Measurements from ENCODE around the gene R3HCC1L. TPM values are rescaled to one million over a fixed set of nuclear protein-coding genes. Genes with fewer than 3 reads are reported as not detected.

Gene R3HCC1L
- total and polyA plus RNA-seq, 2 of the 4 experiments (the other 2 are of a cell fraction): 8.3 to 14.7 TPM

GRCh38 chr10:98096316-98096715, 38.1 kb upstream of the R3HCC1L start:
- DNase-seq (no peak), ATAC-seq (ENCODE audit: low read depth) (no peak)
- H4K91ac ChIP-seq (ENCODE audit: insufficient read depth, low read depth, low read length): no peak overlapping the region
- H2AK5ac ChIP-seq (ENCODE audit: low read depth, low read length): no peak overlapping the region
- CTCF ChIA-PET: no interaction called here
- no peak overlapping the region for H3K18ac ChIP-seq (ENCODE audit: low read depth, low read length)
- no peak overlapping the region for H3K4ac ChIP-seq (ENCODE audit: low read depth, low read length)
- no TSS peak for BruUV-seq (replicated peaks)
- in situ Hi-C loops (cut with MboI; ENCODE audit: low sequenced_read_pairs) (no loop called here), dilution Hi-C loops (cut with HindIII; ENCODE audit: low sequenced_read_pairs, unreplicated experiment) (no loop called here), intact Hi-C loops (cut with micrococcal nuclease) (no loop called here)
- TF ChIP-seq MXI1 (IDR thresholded peaks at IDR 0.05; ENCODE audit: borderline replicate concordance, low read depth, low read length) (no peak), FOS (IDR thresholded peaks at IDR 0.05; ENCODE audit: low read depth, low read length) (no peak), MAZ (IDR thresholded peaks at IDR 0.05; ENCODE audit: borderline replicate concordance, low read depth, low read length) (no peak), RFX5 (IDR thresholded peaks at IDR 0.05; ENCODE audit: low read depth, low read length) (no peak), ELK1 (IDR thresholded peaks at IDR 0.05; ENCODE audit: borderline replicate concordance, low read depth, low read length) (no peak), RAD21 (IDR thresholded peaks at IDR 0.05; ENCODE audit: low read length) (no peak), POLR2A (IDR thresholded peaks at IDR 0.05; ENCODE audit: low read depth, low read length) (no peak), CHD1 (IDR thresholded peaks at IDR 0.05; ENCODE audit: low read depth, low read length) (no peak), SMC3 (IDR thresholded peaks at IDR 0.05; ENCODE audit: low read depth, low read length) (no peak), BHLHE40 (IDR thresholded peaks at IDR 0.05; ENCODE audit: low read depth, low read length) (no peak), CTCF (conservative IDR thresholded peaks at IDR 0.05; ENCODE audit: low read depth, low read length) (no peak), NFE2L2 (IDR thresholded peaks at IDR 0.05; ENCODE audit: low read depth, low read length) (no peak), USF2 (IDR thresholded peaks at IDR 0.05; ENCODE audit: low read depth, low read length) (no peak), RCOR1 (IDR thresholded peaks at IDR 0.05; ENCODE audit: insufficient replicate concordance, low read length) (no peak), CEBPB (IDR thresholded peaks at IDR 0.05; ENCODE audit: low read depth, low read length) (no peak), MAFK (IDR thresholded peaks at IDR 0.05; ENCODE audit: low read depth, low read length) (no peak)
- peaks cover 2% of the 10 kb centered on the region; the same call in 1 of the 2 replicates for H3K27me3 ChIP-seq (ENCODE audit: control insufficient read depth, insufficient read depth, low read length)
- no peak overlapping the region for H3K4me3 ChIP-seq (ENCODE audit: insufficient read depth, low read depth, low read length)
- POLR2A ChIA-PET (ENCODE audit: unreplicated experiment): no interaction called here
- H2BK15ac ChIP-seq (ENCODE audit: low read depth, low read length): no peak overlapping the region
- no peak overlapping the region for H3K23ac ChIP-seq (ENCODE audit: low read depth, low read length)
- no peaks in the 10 kb centered on the region for H3K36me3 ChIP-seq (ENCODE audit: control insufficient read depth, insufficient read depth, low read length)
- no peak overlapping the region for H2BK20ac ChIP-seq (ENCODE audit: low read depth, low read length)
- no peak overlapping the region for H3K4me2 ChIP-seq (ENCODE audit: low read depth, low read length)
- H3K27ac ChIP-seq (ENCODE audit: insufficient read depth, low read length): no peak overlapping the region
- no peak overlapping the region for H2AFZ ChIP-seq (replicated peaks; ENCODE audit: low read length, poor library complexity)
- H2BK120ac ChIP-seq (ENCODE audit: low read depth, low read length): no peak overlapping the region
- H3K9me3 ChIP-seq (ENCODE audit: control insufficient read depth, insufficient read depth, low read length): no peaks in the 10 kb centered on the region
- WGBS, 2 experiments (ENCODE audit: extremely low coverage in 2 of 2, insufficient read length in 1 of 2): 17% methylated on average over 1 of the region's 8 CpGs; no CpG with 5 or more reads in 1 of the 2 experiments
- H4K20me1 ChIP-seq (ENCODE audit: insufficient read depth, low read length): no peaks in the 10 kb centered on the region
- H2BK5ac ChIP-seq (ENCODE audit: low read depth, low read length, poor library complexity, severe bottlenecking): no peak overlapping the region
- no peaks in the 10 kb centered on the region for H3K79me1 ChIP-seq (ENCODE audit: low read depth in 1 of 2, low read length in 2 of 2)
- no peaks in the 10 kb centered on the region for H3K4me1 ChIP-seq (ENCODE audit: control insufficient read depth, insufficient read depth, low read length)
- no peak overlapping the region for H4K5ac ChIP-seq (ENCODE audit: low read depth, low read length)
- no peak overlapping the region for H3K14ac ChIP-seq (replicated peaks; ENCODE audit: low read depth, low read length)
- H3K56ac ChIP-seq (ENCODE audit: extremely low read depth, insufficient read depth, low read length): no peak overlapping the region
- H4K8ac ChIP-seq (ENCODE audit: low read depth in 2 of 2, low read length in 2 of 2): no peak overlapping the region
- H3K9ac ChIP-seq (ENCODE audit: low read depth, low read length): no peak overlapping the region
- no peak overlapping the region for H2AK9ac ChIP-seq (replicated peaks; ENCODE audit: low read depth, low read length, poor library complexity)
- no peaks in the 10 kb centered on the region for H3K9me1 ChIP-seq (ENCODE audit: insufficient read depth, low read length)
